IMR-90 (cell line): Measurements from ENCODE around the gene BPIFB2. TPM values are rescaled to one million over a fixed set of nuclear protein-coding genes. Genes with fewer than 3 reads are reported as not detected.

Source experiments
- ATAC-seq: fragments of 200-7000 bp; cut with Tn5 transposase; 2 replicates; pipeline ENCODE4 v1.9.1; 2020; ENCODE audit warnings: low read depth, mild to moderate bottlenecking, moderate library complexity
- BruUV-seq: library from RNA; stranded (reverse); fragments of 400-500 nt; replicated peaks from 2 replicates; lab custom pipeline; 2021; lab: Mats Ljungman, UMichigan
- CTCF ChIA-PET: fragments of 300-600 bp; formaldehyde crosslinking; extraction: SDS; loops from one replicate; lab custom pipeline; 2021; ENCODE audit warnings: antibody characterized with exemption; lab: Yijun Ruan, JAX
- POLR2A ChIA-PET: fragments of 300-600 bp; sonication (Branson Sonifier 250); formaldehyde crosslinking; loops from one replicate; lab custom pipeline; 2022; ENCODE audit warnings: antibody characterized with exemption; ENCODE audit not compliant: unreplicated experiment; lab: Charles Lee
- DNase-seq: peaks from one replicate; pipeline ENCODE4 v3.0.0; 2013
- H2AFZ ChIP-seq: replicated peaks from 2 replicates; pipeline ENCODE3; 2013; ENCODE audit warnings: low read length, mild to moderate bottlenecking; ENCODE audit not compliant: poor library complexity
- H2AK5ac ChIP-seq: 2 replicates; pipeline ENCODE4 v1.6.1; 2013; ENCODE audit warnings: low read depth, low read length, inconsistent platforms
- H2AK9ac ChIP-seq: replicated peaks from 2 replicates; pipeline ENCODE3; 2013; ENCODE audit warnings: mild to moderate bottlenecking, low read depth, low read length, moderate library complexity; ENCODE audit not compliant: poor library complexity
- H2BK120ac ChIP-seq: 2 replicates; pipeline ENCODE4 v1.6.1; 2013; ENCODE audit warnings: low read depth, low read length, inconsistent platforms
- H2BK15ac ChIP-seq: 3 replicates; pipeline ENCODE4 v1.6.1; 2013; ENCODE audit warnings: low read depth, low read length, inconsistent platforms
- H2BK20ac ChIP-seq: 2 replicates; pipeline ENCODE4 v1.6.1; 2013; ENCODE audit warnings: low read depth, mild to moderate bottlenecking, inconsistent platforms, low read length, moderate library complexity
- H2BK5ac ChIP-seq: 2 replicates; pipeline ENCODE4 v1.6.1; 2013; ENCODE audit warnings: mild to moderate bottlenecking, low read depth, low read length, inconsistent platforms; ENCODE audit not compliant: poor library complexity, severe bottlenecking
- H3K14ac ChIP-seq: replicated peaks from 2 replicates; pipeline ENCODE4 v1.6.1; 2013; ENCODE audit warnings: low read depth, low read length, inconsistent platforms
- H3K18ac ChIP-seq: 2 replicates; pipeline ENCODE4 v1.6.1; 2013; ENCODE audit warnings: low read depth, low read length, control low read depth
- H3K23ac ChIP-seq: 2 replicates; pipeline ENCODE4 v1.6.1; 2013; ENCODE audit warnings: low read depth, low read length, inconsistent platforms
- H3K27ac ChIP-seq: 2 replicates; pipeline ENCODE4 v1.5.1; 2013; ENCODE audit warnings: mild to moderate bottlenecking, control low read depth, low read length; ENCODE audit not compliant: insufficient read depth
- H3K27me3 ChIP-seq: 2 replicates; pipeline ENCODE4 v1.6.1; 2013; ENCODE audit warnings: low read length; ENCODE audit not compliant: control insufficient read depth, insufficient read depth
- H3K36me3 ChIP-seq: 2 replicates; pipeline ENCODE4 v1.6.1; 2013; ENCODE audit warnings: low read length, mixed read lengths; ENCODE audit not compliant: control insufficient read depth, insufficient read depth
- H3K4ac ChIP-seq: 2 replicates; pipeline ENCODE4 v1.6.1; 2013; ENCODE audit warnings: low read depth, low read length, inconsistent platforms
- H3K4me1 ChIP-seq: 2 replicates; pipeline ENCODE4 v1.6.1; 2013; ENCODE audit warnings: low read length, mixed read lengths; ENCODE audit not compliant: control insufficient read depth, insufficient read depth
- H3K4me2 ChIP-seq: 2 replicates; pipeline ENCODE4 v1.6.1; 2013; ENCODE audit warnings: low read depth, mild to moderate bottlenecking, control low read depth, low read length, moderate library complexity
- H3K4me3 ChIP-seq: 2 replicates; pipeline ENCODE4 v1.5.1; 2013; ENCODE audit warnings: low read depth, mild to moderate bottlenecking, control low read depth, low read length, moderate library complexity; ENCODE audit not compliant: insufficient read depth
- H3K56ac ChIP-seq: 2 replicates; pipeline ENCODE4 v1.6.1; 2013; ENCODE audit warnings: low read length, inconsistent platforms; ENCODE audit not compliant: insufficient read depth; ENCODE audit errors: extremely low read depth
- H3K79me1 ChIP-seq, 2 experiments: 2 replicates each; pipeline ENCODE4 v1.6.1; 2013; ENCODE audit warnings: low read length in 2 of 2, inconsistent platforms in 1 of 2, low read depth in 1 of 2
- H3K9ac ChIP-seq: 2 replicates; pipeline ENCODE4 v1.6.1; 2013; ENCODE audit warnings: low read depth, low read length, control low read depth
- H3K9me1 ChIP-seq: 2 replicates; pipeline ENCODE4 v1.6.1; 2013; ENCODE audit warnings: low read length, inconsistent platforms; ENCODE audit not compliant: insufficient read depth
- H3K9me3 ChIP-seq: 2 replicates; pipeline ENCODE4 v1.6.1; 2013; ENCODE audit warnings: low read length; ENCODE audit not compliant: control insufficient read depth, insufficient read depth
- H4K20me1 ChIP-seq: 2 replicates; pipeline ENCODE4 v1.6.1; 2013; ENCODE audit warnings: low read length, inconsistent platforms; ENCODE audit not compliant: insufficient read depth
- H4K5ac ChIP-seq: 2 replicates; pipeline ENCODE4 v1.6.1; 2013; ENCODE audit warnings: mild to moderate bottlenecking, low read depth, low read length, control low read depth
- H4K8ac ChIP-seq, 2 experiments: 2 replicates each; pipeline ENCODE4 v1.6.1; 2013; ENCODE audit warnings: low read depth in 2 of 2, low read length in 2 of 2, control low read depth in 1 of 2, inconsistent platforms in 1 of 2
- H4K91ac ChIP-seq: 2 replicates; pipeline ENCODE4 v1.6.1; 2013; ENCODE audit warnings: low read depth, low read length, inconsistent platforms; ENCODE audit not compliant: insufficient read depth
- CHD1 ChIP-seq: IDR thresholded peaks from 2 replicates; pipeline ENCODE4 v1.6.1; 2012; ENCODE audit warnings: low read depth, low read length, improper control_type of control experiment
- FOS ChIP-seq: fragments of 150-350 bp; IDR thresholded peaks from 2 replicates; pipeline ENCODE4 v1.6.1; 2016; ENCODE audit warnings: low read depth, low read length
- MAZ ChIP-seq: IDR thresholded peaks from 2 replicates; pipeline ENCODE4 v1.6.1; 2012; ENCODE audit warnings: low read depth, mild to moderate bottlenecking, low read length, improper control_type of control experiment, moderate library complexity, borderline replicate concordance
- MXI1 ChIP-seq: IDR thresholded peaks from 2 replicates; pipeline ENCODE4 v1.6.1; 2012; ENCODE audit warnings: low read depth, mild to moderate bottlenecking, low read length, moderate library complexity, borderline replicate concordance
- NFE2L2 ChIP-seq: fragments of 150-350 bp; IDR thresholded peaks from 2 replicates; pipeline ENCODE4 v1.6.1; 2016; ENCODE audit warnings: low read depth, mild to moderate bottlenecking, low read length
- POLR2A ChIP-seq: IDR thresholded peaks from 2 replicates; pipeline ENCODE4 v1.6.1; 2012; ENCODE audit warnings: mild to moderate bottlenecking, low read depth, low read length
- RAD21 ChIP-seq: IDR thresholded peaks from 2 replicates; pipeline ENCODE4 v1.6.1; 2012; ENCODE audit warnings: low read length, improper control_type of control experiment
- RCOR1 ChIP-seq: IDR thresholded peaks from 2 replicates; pipeline ENCODE4 v1.6.1; 2012; ENCODE audit warnings: mild to moderate bottlenecking, low read length, improper control_type of control experiment; ENCODE audit not compliant: insufficient replicate concordance
- RFX5 ChIP-seq: IDR thresholded peaks from 2 replicates; pipeline ENCODE4 v1.8.0; 2012; ENCODE audit warnings: low read depth, mild to moderate bottlenecking, low read length, moderate library complexity
- WGBS, 2 experiments: methylation state at CpG; one replicate each; pipeline versions ENCODE4 v1.1.5 to v1.1.7; 2013; ENCODE audit warnings: missing lambda C conversion rate in 2 of 2; ENCODE audit not compliant: insufficient read length in 1 of 2; ENCODE audit errors: extremely low coverage in 2 of 2; 5-methylcytosine and 5-hydroxymethylcytosine counted together
- dilution Hi-C: fragments of 300-500 bp; cut with HindIII; formaldehyde crosslinking; loops from one replicate; pipeline ENCODE4 v1.14.3; 2018; ENCODE audit warnings: low sequenced_read_pairs; ENCODE audit not compliant: unreplicated experiment
- in situ Hi-C: fragments of 300-500 bp; cut with MboI; formaldehyde crosslinking; loops from 3 replicates; pipeline ENCODE4 v1.14.3; 2019; ENCODE audit warnings: low sequenced_read_pairs, inconsistent platforms, mixed read lengths
- intact Hi-C: fragments of 100-400 bp; cut with micrococcal nuclease; formaldehyde crosslinking; loops from 2 replicates; pipeline ENCODE4 v1.10.0; 2022
- polyA plus RNA-seq, 3 experiments: library from polyadenylated mRNA; depleted of rRNA; stranded (reverse); fragments of >200 nt; gene quantifications; 2 replicates each; pipeline ENCODE4 v1.2.3, GENCODE V29; 2012; ENCODE audit warnings: low replicate concordance in 1 of 3
- total RNA-seq: library from RNA; depleted of rRNA; stranded (reverse); fragments of >200 nt; gene quantifications from 2 replicates; pipeline ENCODE4 v1.2.3, GENCODE V29; 2012

Gene BPIFB2
- total and polyA plus RNA-seq, 2 of the 4 experiments (the other 2 are of a cell fraction): not detected

GRCh38 chr20:33017542-33017941 lies 10.0 kb downstream of the BPIFB2 start:
- H3K23ac ChIP-seq: no peak overlapping the region
- H2AK9ac ChIP-seq: no peak overlapping the region
- no peak overlapping the region for H3K9ac ChIP-seq
- no peak overlapping the region for H3K4me3 ChIP-seq
- H2BK20ac ChIP-seq: no peak overlapping the region
- intact Hi-C loops: no loop called here
- ChIA-PET POLR2A (no interaction called here), CTCF (no interaction called here)
- no TSS peak for BruUV-seq
- H2BK120ac ChIP-seq: no peak overlapping the region
- no peak overlapping the region for H4K5ac ChIP-seq
- no peak overlapping the region for H3K18ac ChIP-seq
- H3K4me2 ChIP-seq: no peak overlapping the region
- H4K20me1 ChIP-seq: no peaks in the 10 kb centered on the region
- H3K9me3 ChIP-seq: no peaks in the 10 kb centered on the region
- H2BK5ac ChIP-seq: no peak overlapping the region
- H3K14ac ChIP-seq: no peak overlapping the region
- 0% methylated on average over 1 of the region's 7 CpGs; no CpG with 5 or more reads in 1 of the 2 experiments for WGBS, 2 experiments
- in situ Hi-C loops: no loop called here
- no peaks in the 10 kb centered on the region for H3K9me1 ChIP-seq
- no peaks in the 10 kb centered on the region for H3K36me3 ChIP-seq
- H3K56ac ChIP-seq: no peak overlapping the region
- H2BK15ac ChIP-seq: no peak overlapping the region
- H3K79me1 ChIP-seq: no peaks in the 10 kb centered on the region
- dilution Hi-C loops: no loop called here
- H3K4me1 ChIP-seq: no peaks in the 10 kb centered on the region
- no peak for DNase-seq
- H3K4ac ChIP-seq: no peak overlapping the region
- no peak overlapping the region for H3K27ac ChIP-seq
- no peak overlapping the region for H2AFZ ChIP-seq
- no peak for ATAC-seq
- no peak overlapping the region for H4K8ac ChIP-seq
- H3K27me3 ChIP-seq: peaks cover 14% of the 10 kb centered on the region
- no peak overlapping the region for H2AK5ac ChIP-seq
- no peak overlapping the region for H4K91ac ChIP-seq
- TF ChIP-seq CHD1 (no peak), NFE2L2 (no peak), POLR2A (no peak), MAZ (no peak), RCOR1 (no peak), RAD21 (no peak), MXI1 (no peak), FOS (no peak), RFX5 (no peak)
